H1 (cell line): ENCODE results near the gene POPDC2.

Experiments used
- CTCF ChIP-seq, 3 experiments: IDR thresholded peaks; 1 replicate in 2 of 3; 2 replicates in 1 of 3; pipeline versions ENCODE4 v1.5.1 to v1.6.1; 2011; ENCODE audit warnings: low read length in 3 of 3, mild to moderate bottlenecking in 3 of 3, inconsistent platforms in 2 of 3, low read depth in 1 of 3, moderate library complexity in 1 of 3; ENCODE audit not compliant: insufficient read depth in 1 of 3; ENCODE audit errors: control extremely low read depth in 1 of 3
- POLR2A ChIP-seq, 2 experiments: IDR thresholded peaks; 1 replicate in 1 of 2; 2 replicates in 1 of 2; pipeline ENCODE4 v1.6.1; 2011; ENCODE audit warnings: low read depth in 2 of 2, low read length in 2 of 2, mild to moderate bottlenecking in 2 of 2; ENCODE audit errors: control extremely low read depth in 1 of 2
- SP1 ChIP-seq: IDR thresholded peaks from 2 replicates; pipeline ENCODE4 v1.6.1; 2011; ENCODE audit warnings: low read depth, low read length

GRCh38 chr3:119628390-119628789, 32.0 kb downstream of the POPDC2 start:
- TF ChIP-seq CTCF (IDR thresholded peaks at IDR 0.05; ENCODE audit: control extremely low read depth in 1 of 3, insufficient read depth in 1 of 3, low read depth in 1 of 3, low read length in 3 of 3) (no peak), POLR2A (IDR thresholded peaks at IDR 0.05; ENCODE audit: control extremely low read depth in 1 of 2, low read depth in 2 of 2, low read length in 2 of 2) (no peak), SP1 (no peak)
